Kidney (tissue), 14 donors: ENCODE results near the gene APH1B. TPM values are rescaled to one million over a fixed set of nuclear protein-coding genes. Genes with fewer than 3 reads are reported as not detected.
A peak's percentile ranks its signal among the peaks of the same experiment; 100 is the strongest.

Experiments
- DNase-seq, 5 donors: peaks; one replicate each; pipeline ENCODE4 v3.0.0-alpha.2; 2013 to 2020
- FAIRE-seq: peaks from 2 replicates; lab custom pipeline; 2012; peaks lifted over from hg19 to GRCh38; lab: Jason Lieb, UNC
- H3K27ac ChIP-seq, 2 donors: one replicate each; pipeline ENCODE4 v1.7.0; 2013; ENCODE audit warnings: low read depth in 2 of 2, low read length in 2 of 2, inconsistent platforms in 1 of 2
- H3K27me3 ChIP-seq: one replicate; pipeline ENCODE4 v1.7.1; 2013; ENCODE audit warnings: low read length, inconsistent platforms; ENCODE audit not compliant: control insufficient read depth, insufficient read depth
- H3K36me3 ChIP-seq, 3 donors: one replicate each; pipeline versions ENCODE4 v1.7.0 to v1.7.1; 2013; ENCODE audit warnings: low read length in 3 of 3, control low read depth in 1 of 3, inconsistent platforms in 1 of 3; ENCODE audit not compliant: insufficient read depth in 3 of 3, control insufficient read depth in 2 of 3
- H3K4me1 ChIP-seq, 3 donors: one replicate each; pipeline versions ENCODE4 v1.7.0 to v1.7.1; 2013; ENCODE audit warnings: low read length in 3 of 3, inconsistent platforms in 1 of 3, low read depth in 1 of 3; ENCODE audit not compliant: control insufficient read depth in 2 of 3, insufficient read depth in 2 of 3
- H3K4me3 ChIP-seq, 3 donors: one replicate each; pipeline versions ENCODE4 v1.7.0 to v1.8.1; 2013; ENCODE audit warnings: low read length in 3 of 3, control low read depth in 1 of 3, inconsistent platforms in 1 of 3
- H3K9ac ChIP-seq, 3 donors: one replicate each; pipeline versions ENCODE4 v1.7.0 to v1.7.1; 2013; ENCODE audit warnings: low read length in 3 of 3, control low read depth in 1 of 3, inconsistent platforms in 1 of 3
- H3K9me3 ChIP-seq, 3 donors: one replicate each; pipeline versions ENCODE4 v1.7.0 to v1.7.1; 2013; ENCODE audit warnings: low read length in 3 of 3, control low read depth in 1 of 3, inconsistent platforms in 1 of 3; ENCODE audit not compliant: control insufficient read depth in 2 of 3, insufficient read depth in 1 of 3
- intact Hi-C: fragments of 100-400 bp; cut with DNase I; formaldehyde crosslinking; loops from one replicate; pipeline ENCODE4 v1.11.1; 2022
- polyA plus RNA-seq: library from polyadenylated mRNA; stranded (reverse); fragments of 350-450 nt; fragmentation: Illumina TruSeq; extraction: RNeasy Lipid Tissue Mini Kit (QIAGEN cat#74804); gene quantifications from one replicate; pipeline ENCODE4 v1.2.3, GENCODE V29; 2014; ENCODE audit warnings: low read depth, low replicate concordance; ENCODE audit not compliant: insufficient read depth
- total RNA-seq: library from RNA; stranded (reverse); fragmentation: NEBNext Ultra II Directional; extraction: Animal tissue kit (Norgen Biotek cat#: 25700); gene quantifications from one replicate; pipeline ENCODE4 v1.2.1, GENCODE V29; 2021
- TF ChIP-seq, protein P1 (sequence below): IDR thresholded peaks from 3 replicates; pipeline ENCODE4 v1.5.1; 2012; ENCODE audit warnings: mild to moderate bottlenecking, moderate library complexity, borderline replicate concordance; ENCODE audit not compliant: insufficient read depth; ENCODE audit errors: extremely low read depth
- donor health status: control.
- donor health status: control.
- donor health status: control.
- donor health status: control.
- donor health status: control.
- donor health status: DM: yes; HTN: yes; CAD: no.
- donor health status: Normal renal cell carcinoma (clear cell type).

The APH1B gene
- total and polyA plus RNA-seq, 2 donors from 2014 or later: 12.3 to 22.4 TPM

DNA sequence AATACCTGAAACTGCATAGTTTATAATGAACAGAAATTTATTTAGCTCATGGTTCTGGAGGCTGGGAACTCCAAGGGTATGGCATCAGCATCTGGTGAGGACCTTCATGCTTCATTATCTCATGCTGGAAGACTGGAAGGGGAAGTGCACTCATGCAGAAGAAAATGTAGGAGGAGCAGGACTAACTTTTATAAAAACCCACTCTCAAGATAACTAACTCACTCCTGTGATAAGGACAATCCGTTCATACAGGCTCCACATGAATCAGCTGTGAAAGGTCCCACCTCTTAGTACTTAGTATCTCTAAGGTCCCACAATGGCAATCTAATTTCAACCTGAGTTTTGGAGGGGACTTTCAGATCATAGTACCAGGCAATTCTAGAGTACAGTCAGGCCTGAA, 33.6 kb upstream of the APH1B start:
- FAIRE-seq (no peak), DNase-seq (no peak)
- Histone ChIP-seq H3K36me3 (no peaks in the 10 kb centered on the region), H3K4me3 (no peak overlapping the region), H3K9ac (no peak overlapping the region), H3K4me1 (peaks cover 0 to 6% (median 2%) of the 10 kb centered on the region in 3 donors), H3K27me3 (no peaks in the 10 kb centered on the region), H3K27ac (peak overlapping the region in 1 of 2 donors; percentile 23), H3K9me3 (peaks cover 0 to 3% (median 0%) of the 10 kb centered on the region in 3 donors)
- TF ChIP-seq, protein P1, sequence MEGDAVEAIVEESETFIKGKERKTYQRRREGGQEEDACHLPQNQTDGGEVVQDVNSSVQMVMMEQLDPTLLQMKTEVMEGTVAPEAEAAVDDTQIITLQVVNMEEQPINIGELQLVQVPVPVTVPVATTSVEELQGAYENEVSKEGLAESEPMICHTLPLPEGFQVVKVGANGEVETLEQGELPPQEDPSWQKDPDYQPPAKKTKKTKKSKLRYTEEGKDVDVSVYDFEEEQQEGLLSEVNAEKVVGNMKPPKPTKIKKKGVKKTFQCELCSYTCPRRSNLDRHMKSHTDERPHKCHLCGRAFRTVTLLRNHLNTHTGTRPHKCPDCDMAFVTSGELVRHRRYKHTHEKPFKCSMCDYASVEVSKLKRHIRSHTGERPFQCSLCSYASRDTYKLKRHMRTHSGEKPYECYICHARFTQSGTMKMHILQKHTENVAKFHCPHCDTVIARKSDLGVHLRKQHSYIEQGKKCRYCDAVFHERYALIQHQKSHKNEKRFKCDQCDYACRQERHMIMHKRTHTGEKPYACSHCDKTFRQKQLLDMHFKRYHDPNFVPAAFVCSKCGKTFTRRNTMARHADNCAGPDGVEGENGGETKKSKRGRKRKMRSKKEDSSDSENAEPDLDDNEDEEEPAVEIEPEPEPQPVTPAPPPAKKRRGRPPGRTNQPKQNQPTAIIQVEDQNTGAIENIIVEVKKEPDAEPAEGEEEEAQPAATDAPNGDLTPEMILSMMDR: no peak
- intact Hi-C loops: no loop called here

GRCh38 chr15:63244399-63244798, 33.0 kb upstream of the APH1B start:
- Histone ChIP-seq H3K9ac (no peak overlapping the region), H3K9me3 (peaks cover 0 to 3% (median 0%) of the 10 kb centered on the region in 3 donors), H3K27me3 (no peaks in the 10 kb centered on the region), H3K4me3 (no peak overlapping the region), H3K36me3 (no peaks in the 10 kb centered on the region), H3K4me1 (peaks cover 0 to 6% (median 0%) of the 10 kb centered on the region in 3 donors), H3K27ac (peak overlapping the region in 1 of 2 donors; percentile 23)
- no peak for DNase-seq
- intact Hi-C loops: no loop called here
- TF ChIP-seq, protein P1: no peak
- FAIRE-seq: no peak

DNA sequence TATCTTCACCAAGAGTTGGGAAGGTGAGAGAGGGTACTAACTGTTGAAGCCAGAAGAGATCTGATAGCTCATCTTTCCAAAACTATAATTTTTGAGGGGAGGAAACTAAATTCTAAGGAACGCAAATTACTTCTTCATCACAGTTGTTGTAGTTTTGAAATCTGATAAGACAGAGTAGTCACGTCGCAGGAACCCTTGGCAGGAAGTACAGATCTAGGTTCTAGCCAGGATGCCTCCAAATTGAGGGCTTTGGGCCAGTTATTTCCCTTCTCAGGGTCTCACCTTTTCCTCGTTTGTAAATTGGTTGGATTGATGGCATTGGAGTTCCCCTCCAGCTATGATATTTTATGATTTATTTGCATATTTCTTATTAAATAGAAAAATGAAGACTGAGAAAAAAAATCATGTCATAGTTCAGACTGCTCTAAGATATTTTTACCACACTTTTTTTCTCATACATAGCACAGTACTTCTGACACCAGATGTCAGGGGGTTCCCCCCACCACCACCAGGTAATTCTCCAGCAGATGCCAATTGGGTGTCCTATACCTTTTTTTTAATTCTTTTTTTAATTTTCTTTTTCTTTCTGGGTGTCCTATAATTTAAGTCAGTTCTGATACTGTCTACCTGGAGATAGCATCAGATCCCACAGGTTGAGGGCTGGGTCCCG, 32.3 kb upstream of the APH1B start:
- TF ChIP-seq, protein P1: no peak
- FAIRE-seq (no peak), DNase-seq (no peak)
- no peaks in the 10 kb centered on the region for H3K36me3 ChIP-seq
- intact Hi-C loops: no loop called here
- H3K4me1 ChIP-seq: peaks cover 0 to 5% (median 0%) of the 10 kb centered on the region in 3 donors
- no peak overlapping the region for H3K9ac ChIP-seq
- H3K27me3 ChIP-seq: no peaks in the 10 kb centered on the region
- H3K27ac ChIP-seq: peak overlapping the region in 1 of 2 donors; percentile 23
- peaks cover 0 to 3% (median 0%) of the 10 kb centered on the region in 3 donors for H3K9me3 ChIP-seq
- H3K4me3 ChIP-seq: no peak overlapping the region
